Measurements from ENCODE around the gene MEGF8.

DNA sequence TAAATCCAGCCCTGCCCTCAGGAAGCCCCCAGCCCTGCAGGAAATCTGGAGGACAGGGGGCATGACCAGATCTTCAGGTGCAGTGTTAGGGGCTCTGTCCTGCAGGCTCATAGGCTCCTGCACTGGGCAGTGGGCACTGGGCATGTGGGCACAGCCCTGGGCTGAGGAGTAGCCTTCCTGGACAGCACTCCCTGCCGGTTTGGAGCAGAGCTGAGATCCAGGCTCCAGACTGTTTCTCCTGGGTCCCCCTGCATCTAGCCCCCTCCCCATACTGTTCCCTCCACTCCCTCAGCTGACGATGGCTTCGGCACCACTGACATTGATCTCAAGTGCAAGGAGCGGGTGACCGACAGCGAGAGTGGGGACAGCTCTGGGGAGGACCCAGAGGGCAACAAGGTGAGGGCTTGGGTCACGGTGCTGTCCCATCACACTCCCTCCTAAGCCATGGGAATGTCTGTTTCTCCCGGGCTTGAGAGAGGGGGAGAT lies 35.8 kb upstream of the MEGF8 start:
- TF ChIP-seq, protein P1, sequence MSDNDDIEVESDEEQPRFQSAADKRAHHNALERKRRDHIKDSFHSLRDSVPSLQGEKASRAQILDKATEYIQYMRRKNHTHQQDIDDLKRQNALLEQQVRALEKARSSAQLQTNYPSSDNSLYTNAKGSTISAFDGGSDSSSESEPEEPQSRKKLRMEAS (IDR thresholded peaks at IDR 0.05; ENCODE audit: insufficient read depth, insufficient read length) = no peak
- TF ChIP-seq, protein P2, sequence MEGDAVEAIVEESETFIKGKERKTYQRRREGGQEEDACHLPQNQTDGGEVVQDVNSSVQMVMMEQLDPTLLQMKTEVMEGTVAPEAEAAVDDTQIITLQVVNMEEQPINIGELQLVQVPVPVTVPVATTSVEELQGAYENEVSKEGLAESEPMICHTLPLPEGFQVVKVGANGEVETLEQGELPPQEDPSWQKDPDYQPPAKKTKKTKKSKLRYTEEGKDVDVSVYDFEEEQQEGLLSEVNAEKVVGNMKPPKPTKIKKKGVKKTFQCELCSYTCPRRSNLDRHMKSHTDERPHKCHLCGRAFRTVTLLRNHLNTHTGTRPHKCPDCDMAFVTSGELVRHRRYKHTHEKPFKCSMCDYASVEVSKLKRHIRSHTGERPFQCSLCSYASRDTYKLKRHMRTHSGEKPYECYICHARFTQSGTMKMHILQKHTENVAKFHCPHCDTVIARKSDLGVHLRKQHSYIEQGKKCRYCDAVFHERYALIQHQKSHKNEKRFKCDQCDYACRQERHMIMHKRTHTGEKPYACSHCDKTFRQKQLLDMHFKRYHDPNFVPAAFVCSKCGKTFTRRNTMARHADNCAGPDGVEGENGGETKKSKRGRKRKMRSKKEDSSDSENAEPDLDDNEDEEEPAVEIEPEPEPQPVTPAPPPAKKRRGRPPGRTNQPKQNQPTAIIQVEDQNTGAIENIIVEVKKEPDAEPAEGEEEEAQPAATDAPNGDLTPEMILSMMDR (IDR thresholded peaks at IDR 0.05; ENCODE audit: extremely low read depth in 1 of 2, insufficient read depth in 1 of 2, low read depth in 1 of 2, low read length in 2 of 2) = no peak
- TF ChIP-seq JUN (IDR thresholded peaks at IDR 0.05; ENCODE audit: borderline replicate concordance, insufficient read depth, insufficient read length, low read depth) (no peak), POLR2AphosphoS5 (IDR thresholded peaks at IDR 0.05; ENCODE audit: insufficient read depth, low read depth, low read length) (no peak), EZH2 (IDR thresholded peaks at IDR 0.05; ENCODE audit: borderline replicate concordance, low read depth, low read length, severe bottlenecking) (no peak), POLR2A (IDR thresholded peaks at IDR 0.05; ENCODE audit: low read depth, low read length) (no peak), MYC (IDR thresholded peaks at IDR 0.05; ENCODE audit: low read depth, low read length) (no peak), GATA2 (IDR thresholded peaks at IDR 0.05; ENCODE audit: insufficient read depth, insufficient read length, low read depth, low read length) (no peak), FOS (IDR thresholded peaks at IDR 0.05; ENCODE audit: borderline replicate concordance, insufficient read depth, low read length) (no peak)

Data from endothelial cell of umbilical vein (primary cell).